GM12873 (cell line): ENCODE results near the gene HDHD5.
A peak's percentile ranks its signal among the peaks of the same experiment; 100 is the strongest.

Experiments used
- CTCF ChIP-seq: IDR thresholded peaks from 2 replicates; pipeline ENCODE4 v1.5.1; 2012; ENCODE audit warnings: low read depth, mild to moderate bottlenecking, moderate library complexity, low read length, control low read depth; ENCODE audit not compliant: insufficient read depth; ENCODE audit errors: missing control alignments

HDHD5 gene

DNA sequence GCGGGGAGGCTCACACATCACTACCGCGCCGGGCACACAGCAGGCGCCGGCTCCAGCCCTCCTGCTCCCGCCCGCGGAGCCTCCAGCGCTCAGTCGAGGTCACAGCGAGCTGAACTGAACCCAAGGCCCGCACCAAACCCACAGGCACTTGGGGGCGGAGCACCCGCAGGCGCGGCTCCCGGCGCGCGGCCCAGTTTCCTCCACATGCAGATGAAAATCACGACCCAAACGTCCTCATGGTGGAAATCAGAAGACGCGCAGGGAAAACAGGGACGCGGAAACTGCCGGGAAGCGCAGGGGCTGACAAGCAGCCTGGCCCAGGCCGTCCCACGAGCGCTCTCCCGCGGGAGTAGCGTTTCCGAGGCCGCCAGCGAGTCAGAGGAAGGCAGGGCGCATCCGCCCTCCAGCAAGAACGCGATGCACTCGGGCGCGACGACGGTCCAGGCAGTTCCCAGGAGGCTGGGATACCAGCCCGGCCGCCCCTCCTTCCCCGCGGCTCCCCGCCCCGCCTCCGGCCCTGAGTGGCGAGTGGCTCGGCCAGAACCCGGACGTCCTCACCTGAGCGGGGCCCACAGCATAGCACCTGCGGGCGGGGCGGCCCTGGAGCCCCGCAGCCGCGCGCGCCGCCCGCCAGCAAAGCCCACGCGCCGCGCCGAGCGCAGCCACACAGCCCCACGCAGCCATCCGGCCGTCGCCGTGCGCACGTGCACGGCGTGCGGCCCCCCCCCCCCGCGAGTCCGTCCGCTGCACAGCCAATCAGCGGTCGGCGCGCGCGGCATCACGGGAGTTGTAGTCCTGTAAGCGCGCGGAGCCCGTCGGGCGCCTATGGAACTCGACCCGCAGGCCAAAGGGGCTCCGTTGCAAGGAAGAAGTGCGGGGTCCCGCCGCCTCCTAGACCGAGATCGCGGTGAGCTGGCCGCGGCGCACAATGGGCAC lies at the start of gene HDHD5:
TSS of gene HDHD5 (minus strand) at position 710 of the 936 bp plus-strand sequence. CDS start at position 684, 26 bp downstream.
- TF ChIP-seq CTCF: no peak

DNA sequence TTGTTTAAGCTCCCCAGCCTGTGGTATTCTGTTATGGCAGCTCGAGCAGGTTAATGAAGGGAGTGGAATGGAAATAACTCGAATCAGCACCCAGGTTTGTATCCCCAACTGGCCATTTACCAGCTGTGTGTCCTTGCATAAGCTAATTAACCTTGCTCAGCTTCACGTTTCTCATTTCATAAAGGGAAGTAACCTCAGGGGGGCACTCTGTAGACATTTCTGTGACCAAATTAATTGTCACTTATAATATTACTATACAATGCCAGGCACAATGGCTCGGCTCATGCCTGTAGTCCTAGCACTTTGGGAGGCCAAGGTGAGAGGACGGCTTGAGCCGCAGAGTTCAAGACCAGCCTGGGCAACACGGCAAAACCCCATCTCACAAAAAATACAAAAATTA lies 46.4 kb upstream of the HDHD5 start:
- peak; percentile 25 for TF ChIP-seq CTCF

GRCh38 chr22:17201285-17201945 lies 42.3 kb upstream of the HDHD5 start:
- TF ChIP-seq CTCF: no peak

- no peak for TF ChIP-seq CTCF
Measured at GRCh38 chr22:17199003-17199731, 40.1 kb upstream of the HDHD5 start.

GRCh38 chr22:17198170-17199002 lies 39.3 kb upstream of the HDHD5 start:
- no peak for TF ChIP-seq CTCF

- TF ChIP-seq CTCF: no peak
Measured at GRCh38 chr22:17194213-17194612, 35.1 kb upstream of the HDHD5 start.
